OCI-LY7 (cell line): Measurements from ENCODE around the gene SCML2. TPM values are rescaled to one million over a fixed set of nuclear protein-coding genes. Genes with fewer than 3 reads are reported as not detected.

ENCODE experiments used
- BruUV-seq: library from RNA; stranded (reverse); fragments of 400-500 nt; replicated peaks from 2 replicates; lab custom pipeline; 2021; lab: Mats Ljungman, UMichigan
- CTCF ChIA-PET: fragments of 300-600 bp; sonication (Branson Sonifier 250); formaldehyde crosslinking; loops from one replicate; lab custom pipeline; 2022; ENCODE audit warnings: antibody characterized with exemption; ENCODE audit not compliant: unreplicated experiment; lab: Charles Lee
- POLR2A ChIA-PET: fragments of 300-600 bp; sonication (Branson Sonifier 250); formaldehyde crosslinking; loops from one replicate; lab custom pipeline; 2022; ENCODE audit warnings: antibody characterized with exemption; lab: Charles Lee
- DNase-seq: peaks from one replicate; pipeline ENCODE4 v3.0.0-alpha.2; 2015; ENCODE audit warnings: low spot score
- H2AFZ ChIP-seq: fragments of 200-600 bp; sonication (generic), shearing (Covaris generic); 2 replicates; pipeline ENCODE4 v1.6.1; 2014; ENCODE audit warnings: mild to moderate bottlenecking, antibody characterized with exemption, low read length, moderate library complexity
- H3K27ac ChIP-seq: fragments of 200-600 bp; sonication (generic); 2 replicates; pipeline ENCODE4 v1.5.1; 2014; ENCODE audit warnings: mixed run types, low read depth, mild to moderate bottlenecking, moderate library complexity, low read length, inconsistent platforms; ENCODE audit not compliant: poor library complexity, severe bottlenecking
- H3K36me3 ChIP-seq: fragments of 200-600 bp; sonication (generic); 2 replicates; pipeline ENCODE4 v1.6.1; 2014; ENCODE audit warnings: mild to moderate bottlenecking, antibody characterized with exemption, low read length, moderate library complexity, mixed read lengths; ENCODE audit not compliant: insufficient read depth
- H3K4me1 ChIP-seq: fragments of 200-600 bp; sonication (generic); 2 replicates; pipeline ENCODE4 v1.5.1; 2014; ENCODE audit warnings: mild to moderate bottlenecking, low read length; ENCODE audit not compliant: insufficient read depth, poor library complexity, severe bottlenecking
- H3K4me2 ChIP-seq: fragments of 200-600 bp; sonication (generic); 2 replicates; pipeline ENCODE4 v1.6.1; 2014; ENCODE audit warnings: mild to moderate bottlenecking, low read length
- H3K4me3 ChIP-seq: fragments of 200-600 bp; sonication (generic); 2 replicates; pipeline ENCODE4 v1.5.1; 2014; ENCODE audit warnings: mild to moderate bottlenecking, low read depth, low read length; ENCODE audit not compliant: poor library complexity, severe bottlenecking
- H3K79me2 ChIP-seq: fragments of 200-600 bp; sonication (generic); 2 replicates; pipeline ENCODE4 v1.6.1; 2016; ENCODE audit warnings: low read depth, mild to moderate bottlenecking, low read length, moderate library complexity, mixed read lengths; ENCODE audit not compliant: insufficient read depth
- H3K9me2 ChIP-seq: fragments of 200-600 bp; sonication (generic); 2 replicates; pipeline ENCODE4 v1.6.1; 2016; ENCODE audit warnings: mild to moderate bottlenecking, low read length, mixed read lengths; ENCODE audit not compliant: insufficient read depth
- H3K9me3 ChIP-seq: fragments of 200-600 bp; sonication (generic); 2 replicates; pipeline ENCODE4 v1.6.1; 2014; ENCODE audit warnings: mild to moderate bottlenecking, mixed run types, low read length, mixed read lengths
- H4K20me1 ChIP-seq: fragments of 200-600 bp; sonication (generic); 2 replicates; pipeline ENCODE4 v1.6.1; 2014; ENCODE audit warnings: mild to moderate bottlenecking, antibody characterized with exemption, low read length, moderate library complexity, mixed read lengths; ENCODE audit not compliant: insufficient read depth
- CTCF ChIP-seq: fragments of 200-600 bp; sonication (generic); conservative IDR thresholded peaks from 2 replicates; pipeline ENCODE4 v1.5.1; 2014; ENCODE audit warnings: mild to moderate bottlenecking, antibody characterized with exemption, low read length, moderate library complexity, mixed read lengths
- EZH2phosphoT487 ChIP-seq: fragments of 200-600 bp; sonication (generic); IDR thresholded peaks from 2 replicates; pipeline ENCODE4 v1.6.1; 2018; ENCODE audit warnings: low read depth, borderline replicate concordance, mild to moderate bottlenecking, mixed run types, antibody characterized with exemption, low read length, moderate library complexity, mixed read lengths
- intact Hi-C: fragments of 100-400 bp; cut with micrococcal nuclease; formaldehyde crosslinking; loops from one replicate; pipeline ENCODE4 v1.10.0; 2022; ENCODE audit not compliant: unreplicated experiment
- total RNA-seq, 2 experiments: library from RNA; depleted of rRNA in 1 of 2; stranded (reverse); fragments of >200 nt in 1 of 2; shearing (Covaris generic) in 1 of 2; gene quantifications; 2 replicates each; pipeline ENCODE4 v1.2.3, GENCODE V29; 2014 to 2022

Gene SCML2
- total RNA-seq, 2 experiments from 2014 or later: 12.9 to 26.2 TPM

- intact Hi-C loops: no loop called here
- Histone ChIP-seq H4K20me1 (no peaks in the 10 kb centered on the region), H2AFZ (no peak overlapping the region), H3K27ac (no peak overlapping the region), H3K79me2 (no peaks in the 10 kb centered on the region), H3K9me3 (no peaks in the 10 kb centered on the region), H3K4me1 (no peaks in the 10 kb centered on the region), H3K4me2 (no peak overlapping the region), H3K4me3 (no peak overlapping the region), H3K36me3 (no peaks in the 10 kb centered on the region), H3K9me2 (no peaks in the 10 kb centered on the region)
- POLR2A ChIA-PET: interaction anchor here (0.6 kb wide), 1 partner anchor 362 kb away, joined by 4 read pairs; no protein-coding TSS in a partner anchor
- DNase-seq: no peak
- BruUV-seq: no TSS peak
- CTCF ChIA-PET: no interaction called here
- no peak for TF ChIP-seq EZH2phosphoT487
- TF ChIP-seq CTCF: no peak
Observed at GRCh38 chrX:18368402-18368801, 13.9 kb upstream of the SCML2 start.

- intact Hi-C loops: no loop called here
- Histone ChIP-seq H3K79me2 (no peaks in the 10 kb centered on the region), H3K36me3 (no peaks in the 10 kb centered on the region), H3K9me2 (no peaks in the 10 kb centered on the region), H3K4me2 (no peak overlapping the region), H3K4me1 (no peaks in the 10 kb centered on the region), H3K27ac (no peak overlapping the region), H3K9me3 (no peaks in the 10 kb centered on the region), H3K4me3 (no peak overlapping the region), H4K20me1 (no peaks in the 10 kb centered on the region), H2AFZ (no peak overlapping the region)
- BruUV-seq: no TSS peak
- no peak for DNase-seq
- ChIA-PET CTCF (no interaction called here), POLR2A (no interaction called here)
- TF ChIP-seq CTCF (no peak), EZH2phosphoT487 (no peak)
Observed at GRCh38 chrX:18360867-18361266, 6.4 kb upstream of the SCML2 start.

GRCh38 chrX:18353931-18354368 is 538 bp downstream of the SCML2 start:
- POLR2A ChIA-PET: interaction anchor here (0.6 to 1.8 kb wide), 2 partner anchors 12 to 13 kb away, joined by 3 to 7 read pairs; no protein-coding TSS in a partner anchor
- CTCF ChIA-PET: interaction anchor here (0.7 kb wide), 1 partner anchor 1963 kb away, joined by 4 read pairs; no protein-coding TSS in a partner anchor
- H3K4me3 ChIP-seq: peak overlapping the region; percentile 69
- intact Hi-C loops: loop anchor here (2.0 to 5.0 kb wide), 2 partner anchors 33 to 73 kb away; partner anchors contain the start of gene CDKL5
- H3K4me1 ChIP-seq: peaks cover 23% of the 10 kb centered on the region
- no TSS peak for BruUV-seq
- no peaks in the 10 kb centered on the region for H3K9me2 ChIP-seq
- H2AFZ ChIP-seq: 0 out of 2 replicates have a peak overlapping the region, but pooled peaks have one; percentile 36
- H3K79me2 ChIP-seq: peaks cover 38% of the 10 kb centered on the region
- H3K9me3 ChIP-seq: no peaks in the 10 kb centered on the region
- TF ChIP-seq CTCF: peak; percentile 56
- no peak for TF ChIP-seq EZH2phosphoT487
- H3K4me2 ChIP-seq: peak overlapping the region; percentile 88
- peak; percentile 63 for DNase-seq
- H3K27ac ChIP-seq: peak overlapping the region; percentile 69
- 0 out of 2 replicates have a peak, but pooled peaks cover 9% of the 10 kb centered on the region for H4K20me1 ChIP-seq
- H3K36me3 ChIP-seq: no peaks in the 10 kb centered on the region
